NCI-H345 treated with DMSO at 0.1 percent for 48 hours (cell line): ENCODE results near the gene AARS1.
"Not testable (repeated sequence)": the region's sequence is repeated elsewhere in the genome, so short reads cannot be mapped to it uniquely, and the experiment has no call there.

Experiments used
- DNase-seq: peaks from one replicate; lab custom pipeline; 2025; ENCODE audit not compliant: unreplicated experiment; lab: John Stamatoyannopoulos, UW

Gene AARS1

GRCh38 chr16:70271696-70272095 lies 17.6 kb downstream of the AARS1 start:
- no peak for DNase-seq

- no peak for DNase-seq
Observed at GRCh38 chr16:70270176-70270575, 19.1 kb downstream of the AARS1 start.

DNA sequence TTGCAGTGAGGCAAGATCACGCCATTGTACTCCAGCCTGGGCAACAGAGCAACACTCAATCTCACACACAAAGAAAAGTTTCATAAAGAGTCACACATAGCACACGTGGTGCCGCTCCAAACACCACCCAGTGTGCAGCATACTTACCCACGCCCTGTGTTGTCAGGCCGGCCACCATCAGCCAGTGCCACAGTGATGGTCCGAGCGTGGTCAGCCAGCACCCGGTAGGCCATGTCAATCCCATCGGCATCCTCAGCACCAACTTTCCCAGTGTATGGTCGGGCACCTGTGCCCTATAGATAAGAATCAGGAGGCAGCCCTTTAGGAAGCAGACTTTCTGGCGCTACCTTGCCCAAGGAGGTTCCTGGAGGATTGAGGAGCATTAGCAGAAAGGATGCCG lies 19.8 kb downstream of the AARS1 start:
- DNase-seq = no peak

GRCh38 chr16:70267922-70268321 lies 21.4 kb downstream of the AARS1 start:
- DNase-seq = not testable (repeated sequence)

DNA sequence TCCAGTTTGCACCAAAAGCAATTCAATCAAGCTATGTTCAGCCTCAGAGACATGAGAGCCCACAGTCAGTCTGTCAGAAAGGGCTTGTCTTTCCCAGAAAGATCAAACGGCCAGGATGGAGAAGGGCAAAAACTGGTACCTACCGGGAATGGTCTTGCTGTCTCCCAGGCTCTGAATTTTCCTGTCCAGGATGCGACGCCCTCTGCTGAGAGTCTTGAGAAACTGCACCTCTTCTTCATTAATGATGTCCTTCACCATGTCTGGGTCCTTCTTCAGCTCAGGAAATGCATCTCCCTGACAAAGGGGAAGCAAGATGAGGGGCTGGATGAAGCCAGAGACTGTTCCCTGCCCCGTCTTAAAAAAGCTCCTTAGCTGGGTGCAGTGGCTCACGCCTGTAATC lies 21.8 kb downstream of the AARS1 start:
- no peak for DNase-seq

DNA sequence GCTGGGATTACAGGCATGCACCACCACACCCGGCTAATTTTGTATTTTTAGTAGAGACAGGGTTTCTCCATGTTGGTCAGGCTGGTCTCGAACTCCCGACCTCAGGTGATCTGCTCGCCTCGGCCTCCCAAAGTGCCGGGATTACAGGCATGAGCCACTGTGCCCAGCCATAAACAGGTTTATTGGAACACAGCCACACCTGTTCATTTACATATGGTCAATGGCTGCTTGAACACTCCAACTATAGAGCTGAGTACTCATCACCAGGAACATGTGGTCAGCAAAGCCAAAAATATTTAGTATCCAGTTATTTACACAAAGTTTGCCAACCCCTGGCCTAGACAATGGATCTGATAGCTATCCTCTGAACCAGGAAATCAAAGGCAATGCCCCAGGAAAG lies 29.4 kb downstream of the AARS1 start:
- not testable (repeated sequence) for DNase-seq

GRCh38 chr16:70258946-70259345 lies 30.4 kb downstream of the AARS1 start:
- no peak for DNase-seq

- no peak for DNase-seq
Observed at GRCh38 chr16:70258065-70258464, 31.2 kb downstream of the AARS1 start.

- DNase-seq = no peak
Observed at GRCh38 chr16:70257391-70257790, 31.9 kb downstream of the AARS1 start.

DNA sequence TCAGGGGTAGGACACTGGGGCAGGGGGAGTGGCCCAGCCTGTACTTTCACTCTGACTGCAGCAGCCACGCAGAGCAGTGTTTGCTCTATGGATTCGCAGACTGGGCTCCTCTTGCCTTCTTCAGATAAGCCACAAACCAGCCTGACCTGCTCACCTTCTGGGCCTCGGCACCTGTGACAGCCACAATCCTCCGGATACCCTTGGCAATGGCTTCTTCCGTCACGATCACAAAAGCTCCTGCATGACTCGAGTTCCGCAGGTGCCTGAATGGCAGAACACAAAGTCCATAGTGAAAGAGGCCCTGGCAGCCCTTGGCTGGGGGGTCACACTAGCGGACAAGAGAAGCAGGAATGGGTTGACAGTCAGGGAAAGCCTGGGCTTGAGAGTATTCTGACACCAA lies 33.7 kb downstream of the AARS1 start:
- no peak for DNase-seq

DNA sequence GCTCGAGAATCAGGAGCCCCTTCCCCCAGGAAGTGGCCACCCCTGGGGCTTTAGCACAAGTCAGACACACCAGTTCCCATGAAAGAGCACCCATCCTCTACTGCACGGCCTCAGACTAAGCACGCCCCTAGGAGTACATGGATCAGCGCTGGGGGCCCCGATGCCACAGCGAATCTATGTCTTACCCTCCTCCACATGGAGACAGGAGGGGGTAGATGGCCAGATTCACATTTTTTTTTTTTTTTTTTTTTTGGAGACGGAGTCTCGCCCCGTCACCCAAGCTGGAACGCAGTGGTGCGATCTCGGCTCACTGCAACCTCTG lies 34.4 kb downstream of the AARS1 start:
- no peak for DNase-seq

DNA sequence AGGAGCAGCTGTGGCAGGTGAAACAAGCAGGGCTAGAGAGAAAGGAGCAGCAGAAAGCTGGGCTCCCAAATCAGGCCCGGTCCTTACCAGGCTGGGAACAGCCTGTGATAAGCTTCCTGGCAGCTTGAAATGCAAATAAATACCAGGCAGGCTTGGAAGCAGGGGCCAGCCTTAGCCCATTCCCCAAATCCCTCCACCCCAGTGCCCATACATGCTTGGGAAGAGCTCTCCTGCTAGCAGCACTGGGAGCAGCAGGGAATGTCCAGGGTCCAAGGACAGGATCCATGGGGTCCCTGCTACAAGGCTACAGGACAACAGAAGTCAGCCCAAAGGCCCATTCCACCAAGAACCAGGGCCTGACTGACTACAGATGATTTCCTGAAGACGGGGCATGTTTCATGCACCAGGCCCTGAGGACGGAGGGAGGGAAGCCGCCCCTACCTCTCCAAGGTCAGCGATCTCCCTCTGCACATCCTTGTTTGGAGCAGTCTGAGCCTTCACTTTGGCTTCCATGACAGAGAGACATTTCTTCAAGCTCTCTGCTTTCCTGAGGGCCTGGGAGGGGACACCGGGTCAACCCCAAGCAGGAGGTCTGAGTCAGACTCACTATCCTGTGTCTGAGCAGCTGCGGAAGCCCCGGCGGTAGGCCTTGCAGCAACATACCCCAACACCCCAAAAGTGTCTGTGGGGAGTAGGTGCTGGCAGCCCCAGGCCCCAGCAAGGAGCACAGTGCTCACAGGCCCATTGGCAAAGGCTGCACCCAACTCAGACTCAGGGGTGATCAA lies 34.9 kb downstream of the AARS1 start:
- no peak for DNase-seq

- DNase-seq = no peak
Observed at GRCh38 chr16:70253291-70254106, 35.8 kb downstream of the AARS1 start.

DNA sequence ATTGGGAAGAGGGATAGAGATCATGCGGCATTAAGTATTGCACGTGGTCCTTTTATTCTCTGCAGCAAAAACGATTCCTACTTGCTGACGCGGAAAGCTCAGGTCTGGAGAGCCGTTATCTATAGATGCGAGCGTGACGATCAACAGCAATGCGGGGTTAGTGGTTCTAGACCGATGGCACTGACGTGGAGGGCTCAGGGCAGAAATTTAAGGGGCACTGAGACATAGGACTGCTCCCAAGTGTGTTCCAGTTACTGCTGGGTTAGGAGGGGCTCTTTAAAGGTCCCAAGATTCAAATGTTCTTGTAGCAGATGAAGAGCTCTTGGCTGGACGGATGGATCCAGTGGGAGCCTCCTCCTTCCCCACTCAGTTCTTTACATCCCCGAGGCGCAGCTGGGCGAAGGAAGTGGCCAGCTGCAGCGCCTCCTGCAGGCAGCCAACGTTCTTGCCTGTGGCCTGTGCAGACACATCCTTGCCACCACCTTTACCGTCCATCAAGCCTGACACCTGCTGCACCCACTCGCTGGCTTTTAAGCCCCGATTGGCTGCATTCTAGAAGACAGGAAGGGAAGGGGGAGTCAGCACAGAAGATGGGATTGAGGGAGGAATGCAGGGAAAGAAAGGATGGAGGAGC lies 36.8 kb downstream of the AARS1 start:
- DNase-seq = no peak

- peak; percentile 67 for DNase-seq
Observed at GRCh38 chr16:70251629-70252354, 37.5 kb downstream of the AARS1 start, which contains the start of gene EXOSC6. EXOSC6 (minus strand) TSS chr16:70251940; CDS start chr16:70251900, 40 bp downstream.

- DNase-seq = no peak
Observed at GRCh38 chr16:70250748-70251628, 38.3 kb downstream of the AARS1 start.

GRCh38 chr16:70249697-70250096 lies 39.6 kb downstream of the AARS1 start:
- DNase-seq = not testable (repeated sequence)

DNA sequence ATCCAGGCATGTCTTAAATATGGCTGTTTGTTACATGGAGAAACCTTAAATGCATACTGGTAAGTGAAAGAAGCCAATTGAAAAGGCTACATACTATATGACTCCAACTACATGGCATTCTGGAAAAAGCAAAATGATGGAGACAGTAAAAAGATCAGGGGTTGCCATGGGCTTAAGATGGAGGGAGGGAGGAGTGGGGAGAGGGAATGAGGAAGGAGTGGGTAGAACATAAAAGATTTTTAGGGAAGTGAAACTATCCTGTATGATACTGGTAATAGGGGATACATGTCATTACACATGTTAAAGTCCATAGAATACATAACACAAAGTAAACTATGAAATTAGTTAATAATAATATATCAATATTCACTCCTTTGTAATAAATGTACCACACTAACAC lies 50.5 kb downstream of the AARS1 start:
- not testable (repeated sequence) for DNase-seq

GRCh38 chr16:70231831-70232230 lies 57.5 kb downstream of the AARS1 start:
- not testable (repeated sequence) for DNase-seq

DNA sequence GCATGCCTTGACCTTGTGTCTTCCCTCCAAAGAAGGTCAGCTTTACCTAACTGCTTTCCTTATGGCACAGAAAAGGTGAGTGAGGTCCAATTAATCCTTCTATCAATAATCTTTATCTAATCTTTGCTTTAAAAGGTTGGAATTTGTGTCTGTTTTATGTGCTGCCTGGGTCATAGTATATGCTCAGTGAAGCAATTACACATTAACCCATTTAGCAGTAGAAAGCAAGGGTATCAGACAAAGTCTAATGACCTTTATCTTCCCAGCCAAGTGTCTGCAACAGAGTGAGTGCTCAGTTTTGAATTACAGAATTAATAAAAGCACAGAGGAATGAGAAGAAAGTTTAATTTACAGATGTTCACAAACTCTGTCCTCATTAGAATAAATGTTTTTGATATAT lies 63.3 kb downstream of the AARS1 start:
- DNase-seq = not testable (repeated sequence)
